Measurements from ENCODE around the gene TMEM132D. TPM values are rescaled to one million over a fixed set of nuclear protein-coding genes. Genes with fewer than 3 reads are reported as not detected.

Gene TMEM132D
- total RNA-seq, 1 experiment from 2014 or later: 1.4 TPM

- TF ChIP-seq, protein P1, sequence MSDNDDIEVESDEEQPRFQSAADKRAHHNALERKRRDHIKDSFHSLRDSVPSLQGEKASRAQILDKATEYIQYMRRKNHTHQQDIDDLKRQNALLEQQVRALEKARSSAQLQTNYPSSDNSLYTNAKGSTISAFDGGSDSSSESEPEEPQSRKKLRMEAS (CRISPR knock-in tag; IDR thresholded peaks at IDR 0.05): no peak
- TF ChIP-seq TP53 (CRISPR knock-in tag; IDR thresholded peaks at IDR 0.05) (no peak), USF2 (CRISPR knock-in tag; IDR thresholded peaks at IDR 0.05) (no peak), ZNF396 (CRISPR knock-in tag; IDR thresholded peaks at IDR 0.05; ENCODE audit: borderline replicate concordance) (no peak), ZNF138 (CRISPR knock-in tag; conservative IDR thresholded peaks at IDR 0.05) (no peak), ZBTB21 (CRISPR knock-in tag; IDR thresholded peaks at IDR 0.05; ENCODE audit: borderline replicate concordance) (no peak), ZNF232 (CRISPR knock-in tag; IDR thresholded peaks at IDR 0.05) (no peak)
- TF ChIP-seq, protein P2, sequence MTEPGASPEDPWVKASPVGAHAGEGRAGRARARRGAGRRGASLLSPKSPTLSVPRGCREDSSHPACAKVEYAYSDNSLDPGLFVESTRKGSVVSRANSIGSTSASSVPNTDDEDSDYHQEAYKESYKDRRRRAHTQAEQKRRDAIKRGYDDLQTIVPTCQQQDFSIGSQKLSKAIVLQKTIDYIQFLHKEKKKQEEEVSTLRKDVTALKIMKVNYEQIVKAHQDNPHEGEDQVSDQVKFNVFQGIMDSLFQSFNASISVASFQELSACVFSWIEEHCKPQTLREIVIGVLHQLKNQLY (CRISPR knock-in tag; IDR thresholded peaks at IDR 0.05): no peak
- TF ChIP-seq, protein P3, sequence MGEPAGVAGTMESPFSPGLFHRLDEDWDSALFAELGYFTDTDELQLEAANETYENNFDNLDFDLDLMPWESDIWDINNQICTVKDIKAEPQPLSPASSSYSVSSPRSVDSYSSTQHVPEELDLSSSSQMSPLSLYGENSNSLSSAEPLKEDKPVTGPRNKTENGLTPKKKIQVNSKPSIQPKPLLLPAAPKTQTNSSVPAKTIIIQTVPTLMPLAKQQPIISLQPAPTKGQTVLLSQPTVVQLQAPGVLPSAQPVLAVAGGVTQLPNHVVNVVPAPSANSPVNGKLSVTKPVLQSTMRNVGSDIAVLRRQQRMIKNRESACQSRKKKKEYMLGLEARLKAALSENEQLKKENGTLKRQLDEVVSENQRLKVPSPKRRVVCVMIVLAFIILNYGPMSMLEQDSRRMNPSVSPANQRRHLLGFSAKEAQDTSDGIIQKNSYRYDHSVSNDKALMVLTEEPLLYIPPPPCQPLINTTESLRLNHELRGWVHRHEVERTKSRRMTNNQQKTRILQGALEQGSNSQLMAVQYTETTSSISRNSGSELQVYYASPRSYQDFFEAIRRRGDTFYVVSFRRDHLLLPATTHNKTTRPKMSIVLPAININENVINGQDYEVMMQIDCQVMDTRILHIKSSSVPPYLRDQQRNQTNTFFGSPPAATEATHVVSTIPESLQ (CRISPR knock-in tag; IDR thresholded peaks at IDR 0.05): no peak
- TF ChIP-seq, protein P4, sequence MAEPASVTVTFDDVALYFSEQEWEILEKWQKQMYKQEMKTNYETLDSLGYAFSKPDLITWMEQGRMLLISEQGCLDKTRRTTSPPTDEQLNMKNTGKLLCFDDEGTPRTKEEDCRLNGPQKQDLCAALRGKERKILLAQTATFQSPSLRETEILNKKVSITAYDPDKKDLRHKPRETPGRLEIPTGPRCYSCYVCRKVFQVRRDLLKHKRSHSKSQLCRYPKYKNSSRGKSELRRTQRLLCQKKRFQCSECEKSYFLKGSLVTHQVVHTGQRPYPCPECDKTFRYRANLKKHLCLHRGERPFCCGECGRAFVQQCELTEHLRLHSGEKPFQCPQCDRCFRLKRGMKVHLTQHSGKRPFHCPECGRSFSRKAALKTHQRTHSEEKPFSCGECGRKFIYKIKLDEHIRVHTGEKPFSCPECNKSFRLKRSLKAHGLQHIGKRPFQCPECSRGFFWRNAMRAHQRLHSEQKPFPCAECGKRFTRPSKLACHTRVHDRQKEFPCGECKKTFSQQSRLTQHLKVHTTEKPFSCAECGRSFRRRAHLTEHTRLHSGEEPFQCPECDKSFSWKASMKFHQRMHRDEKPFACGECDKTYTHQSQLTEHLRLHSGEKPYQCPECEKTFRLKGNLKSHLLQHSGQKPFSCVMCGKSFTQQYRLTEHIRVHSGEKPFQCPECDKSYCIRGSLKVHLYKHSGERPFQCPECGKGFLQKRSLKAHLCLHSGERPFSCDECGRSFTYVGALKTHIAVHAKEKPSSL (CRISPR knock-in tag; conservative IDR thresholded peaks at IDR 0.05): no peak
- peaks cover 17% of the 10 kb centered on the region for H3K27me3 Mint-ChIP-seq (ENCODE audit: low read depth)
- peaks cover 80% of the 10 kb centered on the region for H3K36me3 Mint-ChIP-seq
- no peaks in the 10 kb centered on the region for H3K4me1 Mint-ChIP-seq
- ChIA-PET CTCF (no interaction called here), POLR2A (no interaction called here)
- no peak for ATAC-seq
- no peak for DNase-seq (ENCODE audit: low spot score)
- no peak overlapping the region for H3K4me3 Mint-ChIP-seq
- no peak overlapping the region for H3K27ac Mint-ChIP-seq
- H3K9me3 Mint-ChIP-seq: peaks cover 89% of the 10 kb centered on the region
Measured at GRCh38 chr12:129363041-129363440, 540.8 kb downstream of the TMEM132D start.

GRCh38 chr12:129357233-129357632, 546.6 kb downstream of the TMEM132D start:
- Mint-ChIP-seq H3K9me3 (peaks cover 74% of the 10 kb centered on the region), H3K27me3 (ENCODE audit: low read depth) (peaks cover 11% of the 10 kb centered on the region), H3K4me1 (no peaks in the 10 kb centered on the region), H3K4me3 (no peak overlapping the region), H3K27ac (no peak overlapping the region), H3K36me3 (peaks cover 71% of the 10 kb centered on the region)
- POLR2A ChIA-PET: interaction anchor here (0.7 kb wide), 1 partner anchor 99 kb away, joined by 5 read pairs; no protein-coding TSS in a partner anchor
- ATAC-seq (no peak), DNase-seq (ENCODE audit: low spot score) (no peak)
- TF ChIP-seq, protein P5, sequence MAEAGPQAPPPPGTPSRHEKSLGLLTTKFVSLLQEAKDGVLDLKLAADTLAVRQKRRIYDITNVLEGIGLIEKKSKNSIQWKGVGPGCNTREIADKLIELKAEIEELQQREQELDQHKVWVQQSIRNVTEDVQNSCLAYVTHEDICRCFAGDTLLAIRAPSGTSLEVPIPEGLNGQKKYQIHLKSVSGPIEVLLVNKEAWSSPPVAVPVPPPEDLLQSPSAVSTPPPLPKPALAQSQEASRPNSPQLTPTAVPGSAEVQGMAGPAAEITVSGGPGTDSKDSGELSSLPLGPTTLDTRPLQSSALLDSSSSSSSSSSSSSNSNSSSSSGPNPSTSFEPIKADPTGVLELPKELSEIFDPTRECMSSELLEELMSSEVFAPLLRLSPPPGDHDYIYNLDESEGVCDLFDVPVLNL (CRISPR knock-in tag; IDR thresholded peaks at IDR 0.05; ENCODE audit: borderline replicate concordance, low read depth): no peak
- TF ChIP-seq, protein P6, sequence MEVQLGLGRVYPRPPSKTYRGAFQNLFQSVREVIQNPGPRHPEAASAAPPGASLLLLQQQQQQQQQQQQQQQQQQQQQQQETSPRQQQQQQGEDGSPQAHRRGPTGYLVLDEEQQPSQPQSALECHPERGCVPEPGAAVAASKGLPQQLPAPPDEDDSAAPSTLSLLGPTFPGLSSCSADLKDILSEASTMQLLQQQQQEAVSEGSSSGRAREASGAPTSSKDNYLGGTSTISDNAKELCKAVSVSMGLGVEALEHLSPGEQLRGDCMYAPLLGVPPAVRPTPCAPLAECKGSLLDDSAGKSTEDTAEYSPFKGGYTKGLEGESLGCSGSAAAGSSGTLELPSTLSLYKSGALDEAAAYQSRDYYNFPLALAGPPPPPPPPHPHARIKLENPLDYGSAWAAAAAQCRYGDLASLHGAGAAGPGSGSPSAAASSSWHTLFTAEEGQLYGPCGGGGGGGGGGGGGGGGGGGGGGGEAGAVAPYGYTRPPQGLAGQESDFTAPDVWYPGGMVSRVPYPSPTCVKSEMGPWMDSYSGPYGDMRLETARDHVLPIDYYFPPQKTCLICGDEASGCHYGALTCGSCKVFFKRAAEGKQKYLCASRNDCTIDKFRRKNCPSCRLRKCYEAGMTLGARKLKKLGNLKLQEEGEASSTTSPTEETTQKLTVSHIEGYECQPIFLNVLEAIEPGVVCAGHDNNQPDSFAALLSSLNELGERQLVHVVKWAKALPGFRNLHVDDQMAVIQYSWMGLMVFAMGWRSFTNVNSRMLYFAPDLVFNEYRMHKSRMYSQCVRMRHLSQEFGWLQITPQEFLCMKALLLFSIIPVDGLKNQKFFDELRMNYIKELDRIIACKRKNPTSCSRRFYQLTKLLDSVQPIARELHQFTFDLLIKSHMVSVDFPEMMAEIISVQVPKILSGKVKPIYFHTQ (CRISPR knock-in tag; IDR thresholded peaks at IDR 0.05): no peak
- no peak for TF ChIP-seq JUN (CRISPR knock-in tag; IDR thresholded peaks at IDR 0.05)
- CTCF ChIA-PET: no interaction called here

All from WTC11 (cell line).